SK-N-SH (cell line): ENCODE results near the gene CDC73. TPM values are rescaled to one million over a fixed set of nuclear protein-coding genes. Genes with fewer than 3 reads are reported as not detected.
A peak's percentile ranks its signal among the peaks of the same experiment; 100 is the strongest.

ENCODE experiments used
- CTCF ChIA-PET: fragments of 300-600, 350-600 bp; formaldehyde crosslinking; extraction: SDS; loops from one replicate; lab custom pipeline; 2021; lab: Yijun Ruan, JAX
- POLR2A ChIA-PET: fragments of 350-600 bp; sonication (Branson Sonifier 250); formaldehyde crosslinking; extraction: SDS; loops from one replicate; lab custom pipeline; 2020; ENCODE audit warnings: antibody characterized with exemption, inconsistent platforms; lab: Yijun Ruan, JAX
- DNase-seq: peaks from one replicate; pipeline ENCODE4 v3.0.0; 2012
- H2AFZ ChIP-seq: fragments of 200-600 bp; sonication (generic); 2 replicates; pipeline ENCODE4 v1.8.1; 2016; ENCODE audit warnings: antibody characterized with exemption, mild to moderate bottlenecking, low read depth
- H3F3A ChIP-seq: fragments of 200-600 bp; sonication (generic); replicated peaks from 2 replicates; pipeline ENCODE3; 2016; ENCODE audit warnings: antibody characterized with exemption, mild to moderate bottlenecking; ENCODE audit not compliant: insufficient read depth
- H3K27ac ChIP-seq, 2 experiments: fragments of 200-500 bp in 1 of 2; fragments of 200-600 bp in 1 of 2; sonication (Bioruptor generic) in 1 of 2; sonication (generic), shearing (Covaris generic) in 1 of 2; 2 replicates each; pipeline versions ENCODE4 v1.5.1 to v1.6.1; 2014 to 2016; ENCODE audit warnings: low read depth in 2 of 2, inconsistent platforms in 1 of 2, low read length in 1 of 2, mild to moderate bottlenecking in 1 of 2, mixed read lengths in 1 of 2
- H3K27me3 ChIP-seq: fragments of 200-600 bp; sonication (generic), shearing (Covaris generic); 2 replicates; pipeline ENCODE4 v1.6.1; 2016; ENCODE audit warnings: mixed run types; ENCODE audit not compliant: insufficient read depth
- H3K36me3 ChIP-seq, 2 experiments: fragments of 200-500 bp in 1 of 2; fragments of 200-600 bp in 1 of 2; sonication (Bioruptor generic) in 1 of 2; sonication (generic) in 1 of 2; replicated peaks in 1 of 2; 2 replicates each; pipeline versions ENCODE3 to v1.5.1; 2014 to 2016; ENCODE audit warnings: low read length in 1 of 2, mild to moderate bottlenecking in 1 of 2; ENCODE audit not compliant: insufficient read depth in 2 of 2, control insufficient read depth in 1 of 2
- H3K4me1 ChIP-seq, 2 experiments: fragments of 200-500 bp in 1 of 2; fragments of 200-600 bp in 1 of 2; sonication (Bioruptor generic) in 1 of 2; sonication (generic), shearing (Covaris generic) in 1 of 2; 2 replicates each; pipeline versions ENCODE4 v1.5.1 to v1.6.1; 2014 to 2016; ENCODE audit warnings: low read depth in 1 of 2, low read length in 1 of 2, mixed run types in 1 of 2; ENCODE audit not compliant: insufficient read depth in 2 of 2, control insufficient read depth in 1 of 2
- H3K4me2 ChIP-seq: fragments of 200-600 bp; sonication (generic), shearing (Covaris generic); 2 replicates; pipeline ENCODE4 v1.6.1; 2017; ENCODE audit warnings: mixed run types
- H3K4me3 ChIP-seq, 2 experiments: fragments of 200-500 bp in 1 of 2; fragments of 200-600 bp in 1 of 2; sonication (Bioruptor generic) in 1 of 2; sonication (generic), shearing (Covaris generic) in 1 of 2; 2 replicates each; pipeline versions ENCODE4 v1.5.1 to v1.8.1; 2014 to 2016; ENCODE audit warnings: low read depth in 2 of 2, inconsistent platforms in 1 of 2, low read length in 1 of 2, mild to moderate bottlenecking in 1 of 2, mixed read lengths in 1 of 2, moderate library complexity in 1 of 2
- H3K79me2 ChIP-seq: fragments of 200-600 bp; sonication (generic); 2 replicates; pipeline ENCODE4 v1.8.1; 2017; ENCODE audit warnings: mild to moderate bottlenecking; ENCODE audit not compliant: insufficient read depth
- H3K9ac ChIP-seq: fragments of 200-600 bp; sonication (generic); 2 replicates; pipeline ENCODE4 v1.6.1; 2017; ENCODE audit warnings: mixed run types
- H3K9me2 ChIP-seq: fragments of 200-600 bp; sonication (generic); 2 replicates; pipeline ENCODE4 v1.6.1; 2017; ENCODE audit warnings: mixed run types
- H3K9me3 ChIP-seq: fragments of 200-600 bp; sonication (generic); 2 replicates; pipeline ENCODE4 v1.6.1; 2017; ENCODE audit warnings: mixed run types, mild to moderate bottlenecking, moderate library complexity
- H4K20me1 ChIP-seq: fragments of 200-600 bp; sonication (generic); 2 replicates; pipeline ENCODE4 v1.6.1; 2017; ENCODE audit warnings: mild to moderate bottlenecking, mixed run types; ENCODE audit not compliant: insufficient read depth
- CHD2 ChIP-seq: fragments of 150-350 bp; IDR thresholded peaks from 2 replicates; pipeline ENCODE4 v1.6.1; 2018; ENCODE audit warnings: low read length; ENCODE audit not compliant: partially characterized antibody
- CTCF ChIP-seq: fragments of 200-600 bp; sonication (generic); IDR thresholded peaks from 2 replicates; pipeline ENCODE4 v1.6.1; 2017; ENCODE audit warnings: antibody characterized with exemption, mild to moderate bottlenecking, moderate library complexity
- EP300 ChIP-seq, 2 experiments: IDR thresholded peaks; 2 replicates each; pipeline versions ENCODE4 v1.4.0 to v1.6.1; 2012; ENCODE audit warnings: borderline replicate concordance in 1 of 2, low read depth in 1 of 2, low read length in 1 of 2
- FOSL2 ChIP-seq: IDR thresholded peaks from 2 replicates; pipeline ENCODE4 v1.4.0; 2012; ENCODE audit warnings: low read depth, mild to moderate bottlenecking, moderate library complexity, borderline replicate concordance
- FOXJ3 ChIP-seq: sonication (generic); formaldehyde crosslinking; IDR thresholded peaks from 2 replicates; pipeline ENCODE4 v1.5.1; 2020; ENCODE audit warnings: mild to moderate bottlenecking, missing genetic modification reagents
- GATA2 ChIP-seq: sonication (generic); formaldehyde crosslinking; IDR thresholded peaks from 2 replicates; pipeline ENCODE4 v1.5.0; 2020; ENCODE audit warnings: mild to moderate bottlenecking, missing genetic modification reagents
- JUND ChIP-seq: IDR thresholded peaks from 2 replicates; pipeline ENCODE4 v1.4.0; 2012
- MEF2A ChIP-seq: IDR thresholded peaks from 2 replicates; pipeline ENCODE4 v1.4.0; 2012; ENCODE audit warnings: low read depth, borderline replicate concordance
- NFIC ChIP-seq: IDR thresholded peaks from 2 replicates; pipeline ENCODE4 v1.4.0; 2012; ENCODE audit warnings: borderline replicate concordance
- NRF1 ChIP-seq: IDR thresholded peaks from 2 replicates; pipeline ENCODE4 v1.6.1; 2012; ENCODE audit warnings: low read depth, mild to moderate bottlenecking, low read length
- POLR2AphosphoS5 ChIP-seq: IDR thresholded peaks from 2 replicates; pipeline ENCODE4 v1.6.1; 2012; ENCODE audit warnings: low read depth, low read length
- RAD21 ChIP-seq: IDR thresholded peaks from 2 replicates; pipeline ENCODE4 v1.6.1; 2012; ENCODE audit warnings: mild to moderate bottlenecking, low read length
- RCOR1 ChIP-seq: fragments of 150-350 bp; IDR thresholded peaks from 2 replicates; pipeline ENCODE4 v1.6.1; 2017; ENCODE audit warnings: antibody characterized with exemption, low read length
- REST ChIP-seq: IDR thresholded peaks from 2 replicates; pipeline ENCODE4 v1.6.1; 2012; ENCODE audit warnings: mild to moderate bottlenecking, low read depth, low read length, moderate library complexity
- RFX5 ChIP-seq: IDR thresholded peaks from 2 replicates; pipeline ENCODE4 v1.6.1; 2012; ENCODE audit warnings: mild to moderate bottlenecking, improper control_type of control experiment, low read length
- RXRA ChIP-seq: IDR thresholded peaks from 2 replicates; pipeline ENCODE4 v1.4.0; 2012; ENCODE audit warnings: low read depth, mild to moderate bottlenecking, borderline replicate concordance
- SMC3 ChIP-seq: IDR thresholded peaks from 2 replicates; pipeline ENCODE4 v1.6.1; 2012; ENCODE audit warnings: low read depth, low read length, improper control_type of control experiment
- TEAD4 ChIP-seq: IDR thresholded peaks from 2 replicates; pipeline ENCODE4 v1.4.0; 2012; ENCODE audit warnings: mild to moderate bottlenecking, borderline replicate concordance; ENCODE audit not compliant: insufficient read depth
- USF1 ChIP-seq: IDR thresholded peaks from 2 replicates; pipeline ENCODE4 v1.4.0; 2012; ENCODE audit warnings: low read depth, borderline replicate concordance
- USF2 ChIP-seq: fragments of 150-350 bp; IDR thresholded peaks from 2 replicates; pipeline ENCODE4 v1.6.1; 2017; ENCODE audit warnings: antibody characterized with exemption, low read length, low read depth, borderline replicate concordance
- YY1 ChIP-seq: IDR thresholded peaks from 2 replicates; pipeline ENCODE4 v1.4.0; 2012; ENCODE audit warnings: low read depth, mild to moderate bottlenecking
- ZBTB33 ChIP-seq: IDR thresholded peaks from 2 replicates; pipeline ENCODE4 v1.4.0; 2012; ENCODE audit warnings: low read depth, borderline replicate concordance
- WGBS: methylation state at CpG from one replicate; pipeline ENCODE4 v1.1.6; 2017; ENCODE audit warnings: low lambda C conversion rate; 5-methylcytosine and 5-hydroxymethylcytosine counted together
- polyA plus RNA-seq, 3 experiments: library from polyadenylated mRNA; depleted of rRNA; stranded (reverse); fragments of >200 nt; gene quantifications; 2 replicates each; pipeline ENCODE4 v1.2.3, GENCODE V29; 2012

Gene CDC73
- polyA plus RNA-seq, 1 of the 3 experiments (the other 2 are of a cell fraction), result 13.4 TPM

- peak within 1 kb of the TSS; percentile 76 to 87 for H3K4me3 ChIP-seq
- peak within 1 kb of the TSS; percentile 96 for H2AFZ ChIP-seq
- H3K27me3 ChIP-seq, result no peaks in the 10 kb centered on the region
- H3K79me2 ChIP-seq, result peaks cover 44% of the 10 kb centered on the region
- H3K9me2 ChIP-seq, result no peaks in the 10 kb centered on the region
- H3K9me3 ChIP-seq, result no peaks in the 10 kb centered on the region
- H3K36me3 ChIP-seq, result peaks cover 4 to 13% of the 10 kb centered on the region in 2 experiments
- 1% methylated on average over 30 of the region's 73 CpGs for WGBS
- ChIA-PET POLR2A (interaction anchor here (1.0 to 2.4 kb wide), 2 partner anchors 17 to 46 kb away, joined by 4 to 14 read pairs; partner anchors contain the start of genes CDC73, RO60 and UCHL5), CTCF (interaction anchor here (1.0 to 1.7 kb wide), 5 partner anchors 14 to 628 kb away, joined by 3 to 8 read pairs (median 4); partner anchors contain the start of gene CDC73)
- peak within 1 kb of the TSS; percentile 94 for H3K4me2 ChIP-seq
- H3K27ac ChIP-seq, result peak within 1 kb of the TSS; percentile 94
- H4K20me1 ChIP-seq, result no peaks in the 10 kb centered on the region; the same call in 1 of the 2 replicates
- DNase-seq, result peak; percentile 99
- peaks cover 21% of the 10 kb centered on the region for H3F3A ChIP-seq
- H3K9ac ChIP-seq, result peak within 1 kb of the TSS; percentile 81
- H3K4me1 ChIP-seq, result peaks cover 7 to 11% of the 10 kb centered on the region in 2 experiments; a peak in 3 of 4 replicates
- peak; percentile 9; the same call in 1 of the 2 replicates for TF ChIP-seq CTCF
- TF ChIP-seq CHD2, result no peak
- no peak for TF ChIP-seq YY1
- no peak for TF ChIP-seq MEF2A
- 0 out of 2 replicates have a peak, but pooled peaks have one; percentile 67 for TF ChIP-seq ZBTB33
- no peak for TF ChIP-seq RCOR1
- TF ChIP-seq EP300 (IDR thresholded peaks at IDR 0.05; ENCODE audit: borderline replicate concordance in 1 of 2, low read depth in 1 of 2, low read length in 1 of 2), result 0 out of 4 replicates have a peak, but pooled peaks of 1 of the 2 experiments have one; percentile 12
- peak; percentile 86 for TF ChIP-seq POLR2AphosphoS5
- peak; percentile 36; the same call in 1 of the 2 replicates for TF ChIP-seq GATA2 (CRISPR knock-in tag)
- TF ChIP-seq TEAD4, result no peak
- TF ChIP-seq NRF1, result peak; percentile 17; the same call in 1 of the 2 replicates
- TF ChIP-seq REST, result no peak
- peak; percentile 28; the same call in 1 of the 2 replicates for TF ChIP-seq JUND
- peak; percentile 54; the same call in 1 of the 2 replicates for TF ChIP-seq FOSL2
- peak; percentile 22 for TF ChIP-seq RAD21
- no peak for TF ChIP-seq USF2
- TF ChIP-seq USF1, result no peak
- TF ChIP-seq FOXJ3 (CRISPR knock-in tag), result no peak
- TF ChIP-seq RFX5, result no peak
- TF ChIP-seq RXRA, result no peak
- no peak for TF ChIP-seq NFIC
- no peak for TF ChIP-seq SMC3
Measured at GRCh38 chr1:193104907-193105820, 16.7 kb upstream of the CDC73 start, which contains the start of gene GLRX2. TSS of gene GLRX2 (minus strand) at chr1:193105414. CDS start at chr1:193105382, 32 bp downstream.
